ENCODE results near the gene SLC36A1.

- TF ChIP-seq POLR2A (IDR thresholded peaks at IDR 0.05; ENCODE audit: borderline replicate concordance, extremely low read depth, insufficient read depth, insufficient read length), result no peak
- TF ChIP-seq, protein P1, sequence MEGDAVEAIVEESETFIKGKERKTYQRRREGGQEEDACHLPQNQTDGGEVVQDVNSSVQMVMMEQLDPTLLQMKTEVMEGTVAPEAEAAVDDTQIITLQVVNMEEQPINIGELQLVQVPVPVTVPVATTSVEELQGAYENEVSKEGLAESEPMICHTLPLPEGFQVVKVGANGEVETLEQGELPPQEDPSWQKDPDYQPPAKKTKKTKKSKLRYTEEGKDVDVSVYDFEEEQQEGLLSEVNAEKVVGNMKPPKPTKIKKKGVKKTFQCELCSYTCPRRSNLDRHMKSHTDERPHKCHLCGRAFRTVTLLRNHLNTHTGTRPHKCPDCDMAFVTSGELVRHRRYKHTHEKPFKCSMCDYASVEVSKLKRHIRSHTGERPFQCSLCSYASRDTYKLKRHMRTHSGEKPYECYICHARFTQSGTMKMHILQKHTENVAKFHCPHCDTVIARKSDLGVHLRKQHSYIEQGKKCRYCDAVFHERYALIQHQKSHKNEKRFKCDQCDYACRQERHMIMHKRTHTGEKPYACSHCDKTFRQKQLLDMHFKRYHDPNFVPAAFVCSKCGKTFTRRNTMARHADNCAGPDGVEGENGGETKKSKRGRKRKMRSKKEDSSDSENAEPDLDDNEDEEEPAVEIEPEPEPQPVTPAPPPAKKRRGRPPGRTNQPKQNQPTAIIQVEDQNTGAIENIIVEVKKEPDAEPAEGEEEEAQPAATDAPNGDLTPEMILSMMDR (IDR thresholded peaks at IDR 0.05 in 2 of 3, conservative IDR thresholded peaks at IDR 0.05 in 1 of 3; ENCODE audit: borderline replicate concordance in 1 of 3, insufficient read depth in 1 of 3, low read depth in 2 of 3, low read length in 2 of 3), result no peak
- no peak for TF ChIP-seq CEBPB (IDR thresholded peaks at IDR 0.05; ENCODE audit: low read depth)
Observed at GRCh38 chr5:151483647-151484046, 36.2 kb downstream of the SLC36A1 start.

Data from HCT116 (cell line).